ENCODE results near the gene NFILZ.

- TF ChIP-seq EZH2phosphoT487 (conservative IDR thresholded peaks at IDR 0.05; ENCODE audit: low read length), result no peak
- TF ChIP-seq, protein P1, sequence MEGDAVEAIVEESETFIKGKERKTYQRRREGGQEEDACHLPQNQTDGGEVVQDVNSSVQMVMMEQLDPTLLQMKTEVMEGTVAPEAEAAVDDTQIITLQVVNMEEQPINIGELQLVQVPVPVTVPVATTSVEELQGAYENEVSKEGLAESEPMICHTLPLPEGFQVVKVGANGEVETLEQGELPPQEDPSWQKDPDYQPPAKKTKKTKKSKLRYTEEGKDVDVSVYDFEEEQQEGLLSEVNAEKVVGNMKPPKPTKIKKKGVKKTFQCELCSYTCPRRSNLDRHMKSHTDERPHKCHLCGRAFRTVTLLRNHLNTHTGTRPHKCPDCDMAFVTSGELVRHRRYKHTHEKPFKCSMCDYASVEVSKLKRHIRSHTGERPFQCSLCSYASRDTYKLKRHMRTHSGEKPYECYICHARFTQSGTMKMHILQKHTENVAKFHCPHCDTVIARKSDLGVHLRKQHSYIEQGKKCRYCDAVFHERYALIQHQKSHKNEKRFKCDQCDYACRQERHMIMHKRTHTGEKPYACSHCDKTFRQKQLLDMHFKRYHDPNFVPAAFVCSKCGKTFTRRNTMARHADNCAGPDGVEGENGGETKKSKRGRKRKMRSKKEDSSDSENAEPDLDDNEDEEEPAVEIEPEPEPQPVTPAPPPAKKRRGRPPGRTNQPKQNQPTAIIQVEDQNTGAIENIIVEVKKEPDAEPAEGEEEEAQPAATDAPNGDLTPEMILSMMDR (IDR thresholded peaks at IDR 0.05; ENCODE audit: insufficient read depth, low read length, poor library complexity, severe bottlenecking), result peak; percentile 48
These were observed 44.3 kb upstream of the NFILZ start for GRCh38 chr19:8585894-8586750.

All from SU-DHL-6 (cell line).